Astrocyte of the hippocampus (primary cell): ENCODE data around the gene MBD6.
"Not testable (repeated sequence)": the region's sequence is repeated elsewhere in the genome, so short reads cannot be mapped to it uniquely, and the experiment has no call there.

Source experiments
- DNase-seq: peaks from one replicate; pipeline ENCODE4 v3.0.0; 2011; ENCODE audit warnings: low read depth, low spot score

MBD6 gene

DNA sequence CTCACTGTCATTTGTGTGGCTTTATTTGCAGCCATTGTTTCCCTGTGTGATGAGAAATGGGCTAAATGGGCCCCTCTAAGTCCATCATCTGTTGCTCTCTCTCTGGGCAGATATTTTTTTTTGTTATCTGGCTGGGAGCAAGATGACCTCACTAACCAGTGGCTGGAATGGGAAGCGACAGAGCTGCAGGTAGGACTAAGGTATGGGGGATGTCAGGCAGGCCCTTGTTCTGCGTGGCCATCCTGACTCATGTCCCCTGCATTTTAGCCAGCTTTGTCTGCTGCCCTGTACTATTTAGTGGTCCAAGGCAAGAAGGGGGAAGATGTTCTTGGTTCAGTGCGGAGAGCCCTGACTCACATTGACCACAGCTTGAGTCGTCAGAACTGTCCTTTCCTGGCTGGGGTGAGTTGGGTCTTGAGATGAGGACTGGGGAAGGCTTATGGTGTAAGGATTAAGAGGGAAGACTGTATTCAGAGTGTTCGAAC lies 33.4 kb upstream of the MBD6 start:
- DNase-seq, result no peak

DNA sequence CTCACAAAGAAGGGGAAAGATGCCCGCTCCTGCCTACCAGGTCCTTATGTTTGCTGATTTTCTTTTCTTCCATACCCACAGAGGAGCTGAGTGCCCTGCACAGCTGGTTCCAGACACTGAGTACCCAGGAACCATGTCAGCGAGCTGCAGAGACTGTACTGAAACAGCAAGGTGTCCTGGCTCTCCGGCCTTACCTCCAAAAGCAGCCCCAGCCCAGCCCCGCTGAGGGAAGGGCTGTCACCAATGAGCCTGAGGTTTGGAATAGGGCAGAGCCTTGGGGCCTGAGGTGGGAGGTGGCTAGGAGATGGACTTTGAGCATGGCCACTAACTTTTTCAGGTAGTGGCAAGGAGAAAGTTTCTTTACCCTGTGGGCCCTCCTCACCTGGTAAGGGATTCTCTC lies 32.5 kb upstream of the MBD6 start:
- DNase-seq, result no peak

DNA sequence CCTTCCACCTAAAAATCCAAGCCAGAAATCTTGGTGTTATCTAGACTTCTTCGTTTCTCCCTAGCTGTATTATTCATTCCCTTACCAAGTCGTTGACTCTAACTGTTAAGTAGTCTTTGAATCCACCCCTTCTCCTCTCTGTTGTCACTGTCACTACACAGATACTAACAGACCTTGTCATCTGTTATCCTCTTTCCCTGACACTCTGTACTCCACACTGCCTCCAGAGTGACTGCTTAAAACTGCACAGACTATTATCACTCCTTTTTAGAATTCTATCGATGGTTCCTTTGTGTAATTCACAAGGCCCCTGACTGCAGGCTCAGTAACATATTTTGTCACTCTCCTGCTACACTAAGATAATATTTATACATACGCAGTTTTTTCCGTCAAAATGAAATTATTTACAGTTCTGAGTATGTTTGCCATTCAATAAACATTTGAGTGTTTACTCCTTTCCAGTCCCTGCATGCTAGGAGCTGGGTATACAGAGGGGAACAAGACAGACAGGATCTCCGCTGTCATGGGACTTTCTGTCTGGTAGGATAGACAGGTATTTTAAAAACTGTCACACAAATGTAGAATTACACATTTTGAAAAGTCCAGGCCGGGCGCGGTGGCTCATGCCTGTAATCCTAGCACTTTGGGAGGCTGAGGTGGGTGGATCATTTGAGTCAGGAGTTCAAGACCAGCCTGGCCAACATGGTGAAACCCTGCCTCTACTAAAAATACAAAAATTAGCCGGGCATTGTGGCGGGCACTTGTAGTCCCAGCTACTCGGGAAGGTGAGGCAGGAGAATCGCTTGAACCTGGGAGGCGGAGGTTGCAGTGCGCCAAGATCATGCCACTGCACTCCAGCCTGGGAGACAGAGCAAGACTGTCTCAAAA lies 31.0 kb upstream of the MBD6 start:
- no peak for DNase-seq

DNA sequence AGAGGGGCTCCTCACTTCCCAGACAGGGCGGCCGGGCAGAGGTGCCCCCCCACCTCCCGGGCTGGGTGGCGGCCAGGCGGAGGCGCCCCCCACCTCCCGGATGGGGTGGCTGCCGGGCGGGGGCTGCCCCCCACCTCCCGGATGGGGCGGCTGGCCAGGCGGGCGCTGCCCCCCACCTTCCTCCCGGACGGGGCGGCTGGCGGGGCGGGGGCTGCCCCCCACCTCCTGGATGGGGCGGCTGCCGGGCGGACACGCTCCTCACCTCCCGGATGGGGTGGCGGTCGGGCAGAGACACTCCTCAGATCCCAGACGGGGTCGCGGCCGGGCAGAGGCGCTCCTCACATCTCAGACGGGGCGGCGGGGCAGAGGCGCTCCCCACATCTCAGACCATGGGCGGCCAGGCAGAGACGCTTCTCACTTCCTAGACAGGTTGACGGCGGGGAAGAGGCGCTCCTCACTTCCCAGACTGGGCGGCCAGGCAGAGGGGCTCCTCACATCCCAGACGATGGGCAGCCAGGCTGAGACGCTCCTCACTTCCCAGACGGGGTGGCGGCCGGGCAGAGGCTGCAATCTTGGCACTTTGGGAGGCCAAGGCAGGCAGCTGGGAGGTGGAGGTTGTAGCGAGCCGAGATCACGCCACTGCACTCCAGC lies 27.4 kb upstream of the MBD6 start:
- DNase-seq, result not testable (repeated sequence)

DNA sequence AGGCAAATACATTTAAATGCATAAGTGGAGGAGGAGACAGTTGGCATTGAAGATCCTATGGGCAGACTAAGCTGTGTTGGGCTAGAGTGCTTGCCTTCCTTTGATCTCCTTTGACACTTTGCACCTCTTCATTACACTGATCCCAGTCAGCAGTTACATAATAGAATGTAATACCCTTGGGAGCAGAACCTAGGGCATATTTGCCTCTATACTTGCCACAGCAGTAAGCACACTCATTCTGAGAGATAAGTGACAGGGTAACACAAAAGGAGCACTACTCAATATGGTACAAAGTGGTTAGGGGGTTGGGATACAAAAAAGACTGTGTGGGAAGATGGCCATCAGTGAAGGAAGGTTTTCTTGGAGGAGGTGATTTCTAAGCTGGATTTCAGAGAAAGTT lies 25.8 kb upstream of the MBD6 start:
- no peak for DNase-seq

DNA sequence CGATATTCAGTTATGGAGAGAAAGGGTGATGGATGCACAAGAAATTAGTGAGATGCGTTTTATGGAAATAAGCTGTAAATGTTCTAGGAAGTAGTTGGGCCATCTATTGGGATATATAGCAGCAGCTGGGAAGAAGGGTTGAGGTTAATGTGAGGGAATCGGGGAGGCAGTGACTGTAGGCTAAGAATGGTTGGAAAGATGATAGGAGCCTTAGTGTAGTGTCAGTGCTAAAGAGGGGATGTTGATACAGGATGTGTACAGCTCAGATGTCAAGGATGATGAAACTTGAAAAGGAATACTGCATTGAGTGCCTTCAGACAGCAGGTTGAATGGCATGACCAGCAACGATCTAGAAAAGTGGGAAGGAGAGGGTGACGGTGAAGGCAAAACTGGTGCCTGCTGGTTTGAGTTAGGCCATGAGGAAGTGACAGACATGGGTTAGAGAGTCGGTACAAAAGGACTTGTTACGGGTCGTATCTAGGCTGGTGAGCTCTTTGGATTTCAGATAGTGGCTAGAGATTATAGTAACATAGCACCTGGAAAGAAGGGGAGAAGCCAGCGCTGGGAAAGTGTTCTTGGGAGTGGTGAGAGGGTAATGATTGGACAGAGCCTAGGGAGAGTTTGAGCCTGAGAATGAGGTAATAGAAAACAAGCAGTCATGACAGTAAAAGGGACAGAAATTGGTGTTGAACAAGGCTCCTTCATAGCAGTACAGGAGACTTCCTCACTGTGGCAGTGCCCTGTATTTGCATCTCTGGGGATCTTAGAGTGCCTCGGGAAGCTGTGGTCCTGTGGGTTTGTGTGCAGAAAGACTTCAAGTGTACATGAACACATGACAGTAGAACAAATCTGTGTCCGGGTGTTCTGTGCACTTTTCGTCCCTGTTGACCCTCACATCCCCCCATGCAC lies 25.1 kb upstream of the MBD6 start:
- no peak for DNase-seq

DNA sequence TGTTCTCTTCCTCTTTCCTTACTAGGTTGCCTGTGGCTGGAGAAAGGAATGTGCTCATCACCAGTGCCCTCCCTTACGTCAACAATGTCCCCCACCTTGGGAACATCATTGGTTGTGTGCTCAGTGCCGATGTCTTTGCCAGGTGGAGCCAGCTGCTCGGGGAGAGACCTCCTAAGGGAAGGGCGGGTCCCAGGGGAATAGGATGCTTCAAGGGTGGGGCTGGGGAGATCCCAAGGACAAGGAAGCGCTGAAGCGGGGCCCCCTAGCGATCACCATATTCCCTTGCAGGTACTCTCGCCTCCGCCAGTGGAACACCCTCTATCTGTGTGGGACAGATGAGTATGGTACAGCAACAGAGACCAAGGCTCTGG lies 24.5 kb upstream of the MBD6 start:
- no peak for DNase-seq

DNA sequence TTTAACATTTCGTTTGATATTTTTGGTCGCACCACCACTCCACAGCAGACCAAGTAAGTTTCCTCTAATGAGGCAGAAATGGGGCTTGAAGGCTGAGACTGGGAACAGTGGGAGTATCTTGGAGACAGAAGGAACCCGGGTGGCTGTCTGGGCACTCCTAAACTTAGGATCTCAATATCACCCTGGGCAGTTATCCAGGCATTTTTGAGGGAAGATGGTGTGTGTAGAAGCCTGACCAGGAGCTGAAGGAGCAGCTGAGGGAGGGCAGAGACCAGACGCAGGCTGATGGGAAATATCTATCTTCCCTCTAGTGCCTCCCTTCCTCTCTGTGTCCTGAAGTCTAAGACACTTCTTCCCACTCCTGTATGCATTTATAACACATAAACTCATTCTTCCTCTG lies 24.1 kb upstream of the MBD6 start:
- no peak for DNase-seq

DNA sequence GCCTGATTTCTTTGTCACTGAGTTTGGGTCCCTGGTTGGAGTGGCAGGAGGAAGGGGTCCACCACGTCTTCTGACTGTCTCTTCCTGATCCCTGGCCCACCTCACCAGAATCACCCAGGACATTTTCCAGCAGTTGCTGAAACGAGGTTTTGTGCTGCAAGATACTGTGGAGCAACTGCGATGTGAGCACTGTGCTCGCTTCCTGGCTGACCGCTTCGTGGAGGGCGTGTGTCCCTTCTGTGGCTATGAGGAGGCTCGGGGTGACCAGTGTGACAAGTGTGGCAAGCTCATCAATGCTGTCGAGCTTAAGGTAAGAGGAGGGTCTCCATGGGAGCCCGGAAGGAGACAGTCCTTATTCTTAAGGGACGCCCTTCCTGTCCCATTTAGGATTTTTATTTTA lies 22.4 kb upstream of the MBD6 start:
- no peak for DNase-seq

DNA sequence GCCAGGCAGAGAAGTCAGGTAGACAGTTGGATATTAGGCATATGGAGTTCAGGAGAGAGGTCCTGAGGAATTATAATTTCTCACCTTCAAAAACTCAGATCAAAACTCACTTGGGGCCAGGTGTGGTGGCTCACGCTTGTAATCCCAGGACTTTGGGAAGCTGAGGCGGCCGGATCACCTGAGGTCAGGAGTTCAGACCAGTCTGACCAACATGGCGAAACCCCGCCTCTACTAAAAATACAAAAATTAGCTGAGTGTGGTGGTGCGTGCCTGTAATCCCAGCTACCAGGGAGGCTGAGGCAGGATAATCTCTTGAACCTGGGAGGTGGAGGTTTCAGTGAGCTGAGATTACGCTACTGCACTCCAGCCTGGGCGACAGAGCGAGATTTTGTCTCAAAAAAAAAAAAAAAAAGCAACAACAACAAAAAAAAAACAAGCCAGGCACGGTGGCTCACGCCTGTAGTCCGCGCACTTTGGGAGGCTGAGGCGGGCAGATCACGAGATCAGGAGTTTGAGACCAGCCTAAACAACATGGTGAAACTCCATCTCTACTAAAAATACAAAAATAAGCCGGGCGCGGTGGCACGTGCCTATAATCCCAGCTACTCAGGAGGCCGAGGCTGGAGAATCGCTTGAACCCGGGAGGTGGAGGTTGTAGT lies 20.2 kb upstream of the MBD6 start:
- not testable (repeated sequence) for DNase-seq

DNA sequence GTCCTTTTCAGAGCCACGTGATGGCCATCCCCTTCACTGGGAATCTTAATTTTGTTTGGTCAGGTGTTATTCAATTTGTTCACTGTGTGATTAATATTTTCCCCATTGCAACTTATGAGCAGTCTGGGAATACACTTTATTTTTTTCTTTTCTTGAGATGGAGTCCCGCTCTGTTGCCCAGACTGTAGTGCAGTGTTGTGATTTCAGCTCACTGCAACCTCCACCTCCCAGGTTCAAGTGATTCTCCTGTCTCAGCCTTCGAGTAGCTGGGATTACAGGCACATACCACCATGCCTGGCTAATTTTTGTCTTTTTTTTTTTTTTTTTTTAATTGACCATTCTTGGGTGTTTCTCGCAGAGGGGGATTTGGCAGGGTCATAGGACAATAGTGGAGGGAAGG lies 16.1 kb upstream of the MBD6 start:
- not testable (repeated sequence) for DNase-seq

DNA sequence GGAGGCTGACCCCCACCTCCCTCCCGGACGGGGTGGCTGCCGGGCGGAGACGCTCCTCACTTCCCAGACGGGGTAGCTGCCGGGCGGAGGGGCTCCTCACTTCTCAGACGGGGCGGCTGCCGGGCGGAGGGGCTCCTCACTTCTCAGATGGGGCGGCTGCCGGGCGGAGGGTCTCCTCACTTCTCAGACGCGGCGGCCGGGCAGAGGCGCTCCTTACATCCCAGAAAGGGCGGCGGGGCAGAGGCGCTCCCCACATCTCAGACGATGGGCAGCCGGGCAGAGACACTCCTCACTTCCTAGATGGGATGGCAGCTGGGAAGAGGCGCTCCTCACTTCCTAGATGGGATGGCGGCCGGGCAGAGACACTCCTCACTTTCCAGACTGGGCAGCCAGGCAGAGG lies 14.8 kb upstream of the MBD6 start:
- not testable (repeated sequence) for DNase-seq

DNA sequence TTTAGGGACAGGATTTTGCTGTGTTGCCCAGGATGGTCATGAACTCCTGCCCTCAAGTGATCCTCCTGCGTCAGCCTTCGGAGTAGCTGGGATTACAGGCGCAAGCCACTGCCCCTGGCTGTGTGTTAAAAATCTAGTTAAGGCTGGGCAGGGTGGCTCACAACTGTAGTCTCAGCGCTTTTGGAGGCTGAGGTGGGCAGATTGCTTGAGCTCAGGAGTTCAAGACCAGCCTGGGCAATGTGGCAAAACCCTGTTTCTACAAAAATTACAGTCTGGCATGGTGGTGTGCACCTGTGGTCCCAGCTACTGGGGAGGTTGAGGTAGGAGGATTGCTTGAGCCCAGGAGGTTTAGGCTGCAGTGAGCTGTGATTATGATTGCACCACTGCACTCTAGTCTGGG lies 11.5 kb upstream of the MBD6 start:
- DNase-seq, result no peak

DNA sequence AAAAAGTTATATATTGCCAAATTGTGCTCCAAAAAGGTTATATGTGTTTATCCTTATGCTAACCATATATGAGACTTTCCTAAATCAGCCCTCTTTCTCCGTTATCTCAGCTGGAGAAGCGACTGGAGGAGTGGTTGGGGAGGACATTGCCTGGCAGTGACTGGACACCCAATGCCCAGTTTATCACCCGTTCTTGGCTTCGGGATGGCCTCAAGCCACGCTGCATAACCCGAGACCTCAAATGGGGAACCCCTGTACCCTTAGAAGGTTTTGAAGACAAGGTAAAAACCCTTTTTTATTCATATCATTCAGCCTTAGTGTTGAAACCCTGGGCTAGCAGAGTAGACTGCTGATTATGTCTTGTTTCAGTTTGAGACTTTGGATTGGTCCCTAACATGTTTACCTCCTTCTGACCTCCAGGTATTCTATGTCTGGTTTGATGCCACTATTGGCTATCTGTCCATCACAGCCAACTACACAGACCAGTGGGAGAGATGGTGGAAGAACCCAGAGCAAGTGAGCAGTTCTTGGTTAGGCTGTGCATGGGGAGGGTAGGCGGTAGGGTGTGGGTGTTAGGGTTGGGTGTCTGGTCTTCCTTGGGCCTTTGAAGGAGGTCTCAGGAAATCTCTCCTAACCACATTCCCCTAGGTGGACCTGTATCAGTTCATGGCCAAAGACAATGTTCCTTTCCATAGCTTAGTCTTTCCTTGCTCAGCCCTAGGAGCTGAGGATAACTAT lies 10.9 kb upstream of the MBD6 start:
- DNase-seq, result no peak

DNA sequence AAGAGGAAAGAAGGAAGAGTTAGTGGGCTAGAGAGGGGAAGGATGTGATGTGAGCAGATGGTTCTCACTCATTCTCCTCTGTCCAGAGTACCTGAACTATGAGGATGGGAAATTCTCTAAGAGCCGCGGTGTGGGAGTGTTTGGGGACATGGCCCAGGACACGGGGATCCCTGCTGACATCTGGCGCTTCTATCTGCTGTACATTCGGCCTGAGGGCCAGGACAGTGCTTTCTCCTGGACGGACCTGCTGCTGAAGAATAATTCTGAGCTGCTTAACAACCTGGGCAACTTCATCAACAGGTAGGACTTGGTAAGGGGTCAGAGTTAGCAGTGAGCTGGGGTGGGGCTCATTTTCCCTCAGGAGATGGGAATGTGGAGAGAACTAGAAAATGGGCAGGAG lies 10.0 kb upstream of the MBD6 start:
- no peak for DNase-seq

DNA sequence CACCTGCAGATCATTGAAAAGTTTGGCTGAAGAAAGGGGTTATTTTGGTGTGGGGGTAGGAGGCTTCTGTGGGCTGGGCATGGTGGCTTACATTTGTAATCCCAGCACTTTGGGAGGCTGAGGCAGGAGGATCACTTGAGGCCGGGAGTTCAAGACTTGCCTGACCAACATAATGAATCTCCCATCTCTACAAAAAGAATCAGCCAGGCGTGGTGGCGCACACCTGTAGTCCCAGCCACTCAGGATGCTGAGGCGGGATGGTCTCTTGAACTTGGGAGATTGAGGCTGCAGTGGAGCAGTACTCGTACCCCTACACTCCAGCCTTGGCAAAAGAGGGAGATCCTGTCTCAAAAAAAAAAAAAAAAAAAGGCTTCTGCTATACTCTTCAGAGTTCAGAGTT lies 9.4 kb upstream of the MBD6 start:
- DNase-seq, result no peak

DNA sequence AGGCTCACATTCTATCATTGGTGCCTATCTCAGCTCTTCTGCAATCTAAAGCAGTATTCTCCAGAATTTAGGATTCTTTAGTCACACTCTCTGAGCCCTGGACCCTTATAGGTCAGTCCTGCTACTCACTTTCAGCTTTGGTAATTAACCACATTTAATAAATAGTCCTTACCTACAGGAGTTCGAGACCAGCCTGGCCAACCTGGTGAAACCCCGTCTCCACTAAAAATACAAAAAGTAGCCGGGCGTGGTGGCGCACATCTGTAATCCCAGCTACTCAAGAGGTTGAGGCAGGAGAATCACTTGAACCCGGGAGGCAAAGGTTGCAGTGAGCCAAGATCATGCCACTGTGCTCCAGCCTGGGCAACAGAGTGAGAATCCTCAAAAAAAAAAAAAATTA lies 8.9 kb upstream of the MBD6 start:
- not testable (repeated sequence) for DNase-seq

DNA sequence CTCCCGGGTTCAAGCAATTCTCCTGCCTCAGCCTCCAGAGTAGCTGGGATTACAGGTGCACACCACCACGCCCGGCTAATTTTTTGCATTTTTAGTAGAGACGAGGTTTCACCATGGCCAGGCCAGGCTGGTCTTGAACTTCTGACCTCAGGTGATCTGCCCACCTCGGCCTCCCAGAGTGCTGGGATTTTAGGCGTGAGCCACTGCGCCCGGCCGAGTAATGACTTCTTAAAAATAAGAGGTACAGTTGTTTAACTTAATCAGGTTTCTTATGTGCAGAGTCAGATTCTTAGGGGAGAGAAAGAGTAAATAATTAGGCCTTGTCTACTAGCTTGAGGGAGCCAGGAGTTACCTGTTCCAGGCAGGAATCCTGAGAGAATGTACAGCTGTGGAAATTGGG lies 8.4 kb upstream of the MBD6 start:
- not testable (repeated sequence) for DNase-seq

DNA sequence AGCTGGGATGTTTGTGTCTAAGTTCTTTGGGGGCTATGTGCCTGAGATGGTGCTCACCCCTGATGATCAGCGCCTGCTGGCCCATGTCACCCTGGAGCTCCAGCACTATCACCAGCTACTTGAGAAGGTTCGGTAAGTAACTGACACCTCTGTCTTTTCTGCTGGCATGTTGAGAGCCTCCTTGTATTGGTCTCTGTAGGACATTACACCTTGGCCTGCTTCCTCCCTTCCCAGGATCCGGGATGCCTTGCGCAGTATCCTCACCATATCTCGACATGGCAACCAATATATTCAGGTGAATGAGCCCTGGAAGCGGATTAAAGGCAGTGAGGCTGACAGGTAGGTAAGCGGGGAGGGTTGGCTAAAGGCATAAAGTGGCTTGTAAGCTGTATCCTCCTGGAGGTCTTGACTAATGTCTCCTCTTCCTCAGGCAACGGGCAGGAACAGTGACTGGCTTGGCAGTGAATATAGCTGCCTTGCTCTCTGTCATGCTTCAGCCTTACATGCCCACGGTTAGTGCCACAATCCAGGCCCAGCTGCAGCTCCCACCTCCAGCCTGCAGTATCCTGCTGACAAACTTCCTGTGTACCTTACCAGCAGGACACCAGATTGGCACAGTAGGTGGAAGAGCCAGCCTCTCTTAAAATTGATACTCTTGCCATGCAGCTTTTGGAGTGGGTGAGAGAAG lies 7.8 kb upstream of the MBD6 start:
- no peak for DNase-seq

DNA sequence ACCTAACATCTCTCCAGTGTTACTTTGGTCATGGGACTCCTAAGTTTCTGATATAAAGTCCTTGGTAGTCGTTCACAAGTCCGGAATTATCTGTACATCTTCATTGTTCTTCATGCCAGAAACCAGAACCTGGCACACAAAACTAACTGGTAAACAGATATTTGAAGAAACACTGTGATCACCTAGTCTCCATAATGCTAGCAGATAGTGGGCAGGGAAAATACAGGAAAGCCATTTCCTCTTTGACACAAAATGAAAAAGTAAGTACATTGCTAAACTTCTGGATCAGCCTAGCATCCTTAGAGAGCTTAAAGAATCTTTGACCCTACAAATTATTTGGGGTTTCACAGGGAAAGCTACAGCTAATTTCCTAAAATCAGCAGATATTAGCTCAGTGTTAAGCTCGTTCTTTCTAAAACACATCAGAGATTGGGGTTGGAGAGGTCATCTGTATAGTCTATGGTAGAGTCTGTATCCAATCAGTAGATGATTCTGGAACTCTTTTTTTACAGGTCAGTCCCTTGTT lies 7.2 kb upstream of the MBD6 start:
- DNase-seq, result no peak
